Trophoblast cell (in vitro differentiated cells and primary cell): ENCODE data around the gene SLC32A1.
A peak's percentile ranks its signal among the peaks of the same experiment; 100 is the strongest.

Experiments used
- DNase-seq, 2 donors: peaks; one replicate each; pipeline ENCODE4 v3.0.0-alpha.2; 2016
- H2AFZ ChIP-seq: 2 replicates; pipeline ENCODE4 v1.6.1; 2013; ENCODE audit warnings: low read length, moderate library complexity, mild to moderate bottlenecking; ENCODE audit not compliant: insufficient read depth, poor library complexity
- H2AK5ac ChIP-seq: 2 replicates; pipeline ENCODE4 v1.6.1; 2013; ENCODE audit warnings: mild to moderate bottlenecking, low read length
- H2BK120ac ChIP-seq: 2 replicates; pipeline ENCODE4 v1.6.1; 2013; ENCODE audit warnings: low read length, mild to moderate bottlenecking, moderate library complexity; ENCODE audit not compliant: insufficient read depth, poor library complexity
- H2BK12ac ChIP-seq: 2 replicates; pipeline ENCODE4 v1.6.1; 2013; ENCODE audit warnings: mild to moderate bottlenecking, low read length, moderate library complexity
- H2BK5ac ChIP-seq: 2 replicates; pipeline ENCODE4 v1.6.1; 2013; ENCODE audit warnings: low read length, low read depth, moderate library complexity, mild to moderate bottlenecking; ENCODE audit not compliant: poor library complexity
- H3K14ac ChIP-seq: 2 replicates; pipeline ENCODE4 v1.6.1; 2013; ENCODE audit warnings: mild to moderate bottlenecking, low read length
- H3K18ac ChIP-seq: 2 replicates; pipeline ENCODE4 v1.6.1; 2013; ENCODE audit warnings: mild to moderate bottlenecking, low read length
- H3K23ac ChIP-seq: 2 replicates; pipeline ENCODE4 v1.6.1; 2013; ENCODE audit warnings: low read length
- H3K27ac ChIP-seq: 2 replicates; pipeline ENCODE4 v1.5.1; 2013; ENCODE audit warnings: low read depth, mild to moderate bottlenecking, inconsistent platforms, low read length, moderate library complexity
- H3K27me3 ChIP-seq: 2 replicates; pipeline ENCODE4 v1.6.1; 2013; ENCODE audit warnings: inconsistent platforms, mild to moderate bottlenecking, low read length, moderate library complexity; ENCODE audit not compliant: insufficient read depth
- H3K36me3 ChIP-seq, 2 experiments: 1 replicate in 1 of 2; 2 replicates in 1 of 2; pipeline ENCODE4 v1.6.1; 2013; ENCODE audit warnings: low read length in 2 of 2, mild to moderate bottlenecking in 2 of 2, moderate library complexity in 1 of 2; ENCODE audit not compliant: insufficient read depth in 2 of 2, control insufficient read depth in 1 of 2
- H3K4ac ChIP-seq: 2 replicates; pipeline ENCODE4 v1.6.1; 2013; ENCODE audit warnings: low read depth, mild to moderate bottlenecking, low read length, moderate library complexity
- H3K4me1 ChIP-seq, 2 experiments: 1 replicate in 1 of 2; 2 replicates in 1 of 2; pipeline ENCODE4 v1.6.1; 2013; ENCODE audit warnings: low read length in 2 of 2, mild to moderate bottlenecking in 2 of 2, moderate library complexity in 1 of 2; ENCODE audit not compliant: insufficient read depth in 2 of 2, control insufficient read depth in 1 of 2
- H3K4me2 ChIP-seq: 2 replicates; pipeline ENCODE4 v1.6.1; 2013; ENCODE audit warnings: inconsistent platforms, mild to moderate bottlenecking, low read length, moderate library complexity
- H3K4me3 ChIP-seq: 2 replicates; pipeline ENCODE4 v1.5.1; 2013; ENCODE audit warnings: mild to moderate bottlenecking, low read depth, low read length, inconsistent platforms
- H3K79me1 ChIP-seq: one replicate; pipeline ENCODE4 v1.6.1; 2013; ENCODE audit warnings: low read length
- H3K79me2 ChIP-seq: 2 replicates; pipeline ENCODE4 v1.6.1; 2013; ENCODE audit warnings: low read length, mild to moderate bottlenecking; ENCODE audit not compliant: control insufficient read depth, insufficient read depth, poor library complexity
- H3K9ac ChIP-seq: 2 replicates; pipeline ENCODE4 v1.6.1; 2013; ENCODE audit warnings: mild to moderate bottlenecking, low read length
- H3K9me3 ChIP-seq: 2 replicates; pipeline ENCODE4 v1.6.1; 2013; ENCODE audit warnings: low read depth, mild to moderate bottlenecking, control low read depth, inconsistent platforms, low read length; ENCODE audit not compliant: insufficient read depth
- H4K12ac ChIP-seq: 2 replicates; pipeline ENCODE4 v1.6.1; 2013; ENCODE audit warnings: low read depth, mild to moderate bottlenecking, low read length, moderate library complexity
- H4K8ac ChIP-seq: 2 replicates; pipeline ENCODE4 v1.6.1; 2013; ENCODE audit warnings: low read depth, mild to moderate bottlenecking, low read length, moderate library complexity
- H4K91ac ChIP-seq: one replicate; pipeline ENCODE4 v1.6.1; 2013; ENCODE audit warnings: low read depth, mild to moderate bottlenecking, low read length, moderate library complexity
- WGBS: extraction: QIAGEN DNeasy Blood & Tissue Kit; methylation state at CpG from one replicate; pipeline ENCODE4 v1.1.7; 2013; ENCODE audit warnings: missing lambda C conversion rate; ENCODE audit not compliant: insufficient read length, insufficient coverage; ENCODE audit errors: extremely low coverage; 5-methylcytosine and 5-hydroxymethylcytosine counted together

SLC32A1 gene

GRCh38 chr20:38731738-38732113 is 7.4 kb downstream of the SLC32A1 start:
- no CpG with 5 or more reads among the region's 1 CpG for WGBS
- H2BK120ac ChIP-seq = no peak overlapping the region

GRCh38 chr20:38732981-38733380 is 8.7 kb downstream of the SLC32A1 start:
- H3K9ac ChIP-seq = no peak overlapping the region
- no peak overlapping the region for H3K4me3 ChIP-seq
- no peaks in the 10 kb centered on the region for H3K36me3 ChIP-seq
- no peak overlapping the region for H3K18ac ChIP-seq
- no peaks in the 10 kb centered on the region for H3K79me1 ChIP-seq
- DNase-seq = no peak
- no peak overlapping the region for H2AK5ac ChIP-seq
- no peak overlapping the region for H4K12ac ChIP-seq
- H2BK120ac ChIP-seq = no peak overlapping the region
- no CpG with 5 or more reads among the region's 4 CpGs for WGBS
- no peaks in the 10 kb centered on the region for H3K79me2 ChIP-seq
- no peak overlapping the region for H4K91ac ChIP-seq
- H2BK12ac ChIP-seq = no peak overlapping the region
- H3K27ac ChIP-seq = no peak overlapping the region
- H3K4ac ChIP-seq = no peak overlapping the region
- H3K4me2 ChIP-seq = no peak overlapping the region
- peaks cover 12% of the 10 kb centered on the region for H3K9me3 ChIP-seq
- no peak overlapping the region for H4K8ac ChIP-seq
- H3K23ac ChIP-seq = no peak overlapping the region
- peaks cover 30% of the 10 kb centered on the region for H3K27me3 ChIP-seq
- peaks cover 5 to 7% of the 10 kb centered on the region in 2 experiments for H3K4me1 ChIP-seq
- H2AFZ ChIP-seq = no peak overlapping the region
- H3K14ac ChIP-seq = no peak overlapping the region
- no peak overlapping the region for H2BK5ac ChIP-seq

More at GRCh38 chr20:38731738-38732113, 7.4 kb downstream of the SLC32A1 start:
- Histone ChIP-seq H3K27me3 (peaks cover 43% of the 10 kb centered on the region), H4K8ac (no peak overlapping the region), H3K27ac (no peak overlapping the region), H3K4me2 (no peak overlapping the region), H3K14ac (no peak overlapping the region), H3K23ac (no peak overlapping the region), H3K9me3 (peaks cover 19% of the 10 kb centered on the region), H2BK12ac (no peak overlapping the region), H2AK5ac (no peak overlapping the region), H4K91ac (no peak overlapping the region), H2BK5ac (no peak overlapping the region), H3K79me2 (no peaks in the 10 kb centered on the region), H3K4me1 (peaks cover 5 to 8% of the 10 kb centered on the region in 2 experiments), H3K18ac (no peak overlapping the region), H3K36me3 (no peaks in the 10 kb centered on the region), H2AFZ (no peak overlapping the region), H3K4me3 (no peak overlapping the region), H3K4ac (no peak overlapping the region), H3K79me1 (no peaks in the 10 kb centered on the region), H4K12ac (no peak overlapping the region), H3K9ac (peak overlapping the region; percentile 16)
- no peak for DNase-seq

GRCh38 chr20:38735172-38735571 is 10.9 kb downstream of the SLC32A1 start:
- H3K14ac ChIP-seq = no peak overlapping the region
- H3K9ac ChIP-seq = no peak overlapping the region
- H3K79me1 ChIP-seq = no peaks in the 10 kb centered on the region
- DNase-seq = no peak
- H3K4ac ChIP-seq = no peak overlapping the region
- no peak overlapping the region for H2AK5ac ChIP-seq
- H3K36me3 ChIP-seq = no peaks in the 10 kb centered on the region
- no peak overlapping the region for H2BK5ac ChIP-seq
- peaks cover 5% of the 10 kb centered on the region for H3K9me3 ChIP-seq
- H2BK120ac ChIP-seq = no peak overlapping the region
- no peak overlapping the region for H3K27ac ChIP-seq
- H4K12ac ChIP-seq = no peak overlapping the region
- no peak overlapping the region for H3K18ac ChIP-seq
- no peak overlapping the region for H3K4me2 ChIP-seq
- no peak overlapping the region for H4K91ac ChIP-seq
- peaks cover 9% of the 10 kb centered on the region for H3K27me3 ChIP-seq
- no peak overlapping the region for H4K8ac ChIP-seq
- peaks cover 3 to 5% of the 10 kb centered on the region in 2 experiments for H3K4me1 ChIP-seq
- WGBS = no CpG with 5 or more reads among the region's 6 CpGs
- no peak overlapping the region for H2AFZ ChIP-seq
- no peaks in the 10 kb centered on the region for H3K79me2 ChIP-seq
- H2BK12ac ChIP-seq = no peak overlapping the region
- H3K4me3 ChIP-seq = no peak overlapping the region
- no peak overlapping the region for H3K23ac ChIP-seq

GRCh38 chr20:38737887-38738286 is 13.6 kb downstream of the SLC32A1 start:
- no peak overlapping the region for H2BK120ac ChIP-seq
- H3K18ac ChIP-seq = no peak overlapping the region
- H3K9me3 ChIP-seq = no peaks in the 10 kb centered on the region
- WGBS = no CpG with 5 or more reads among the region's 1 CpG
- H2BK5ac ChIP-seq = no peak overlapping the region
- H2BK12ac ChIP-seq = no peak overlapping the region
- H4K8ac ChIP-seq = no peak overlapping the region
- no peak overlapping the region for H3K9ac ChIP-seq
- DNase-seq = no peak
- H4K12ac ChIP-seq = no peak overlapping the region
- no peaks in the 10 kb centered on the region for H3K36me3 ChIP-seq
- H3K23ac ChIP-seq = no peak overlapping the region
- H2AFZ ChIP-seq = no peak overlapping the region
- no peak overlapping the region for H3K14ac ChIP-seq
- H3K27me3 ChIP-seq = no peaks in the 10 kb centered on the region
- no peak overlapping the region for H3K4ac ChIP-seq
- no peak overlapping the region for H3K4me3 ChIP-seq
- no peak overlapping the region for H3K27ac ChIP-seq
- H3K4me1 ChIP-seq = no peaks in the 10 kb centered on the region
- H4K91ac ChIP-seq = no peak overlapping the region
- H3K4me2 ChIP-seq = no peak overlapping the region
- H3K79me1 ChIP-seq = no peaks in the 10 kb centered on the region
- no peak overlapping the region for H2AK5ac ChIP-seq
- no peaks in the 10 kb centered on the region for H3K79me2 ChIP-seq
